HTERT RPE-1 (cell line): Measurements from ENCODE around the gene SRPK3.
"Not testable (repeated sequence)": the region's sequence is repeated elsewhere in the genome, so short reads cannot be mapped to it uniquely, and the experiment has no call there.

ENCODE experiments used
- in situ Hi-C: fragments of 300-500 bp; cut with MboI; formaldehyde crosslinking; loops from 4 replicates; pipeline ENCODE4 v1.14.3; 2020; ENCODE audit warnings: low sequenced_read_pairs

Gene SRPK3

GRCh38 chrX:153744210-153745066, 36.4 kb upstream of the SRPK3 start:
- in situ Hi-C loops: no loop called here

- in situ Hi-C loops: not testable (repeated sequence)
Measured at GRCh38 chrX:153745067-153745433, 35.8 kb upstream of the SRPK3 start.

GRCh38 chrX:153746359-153746758, 34.5 kb upstream of the SRPK3 start:
- in situ Hi-C loops: no loop called here

GRCh38 chrX:153746991-153747390, 33.9 kb upstream of the SRPK3 start:
- in situ Hi-C loops: not testable (repeated sequence)

GRCh38 chrX:153749017-153749416, 31.8 kb upstream of the SRPK3 start:
- in situ Hi-C loops: not testable (repeated sequence)

GRCh38 chrX:153750127-153750774, 30.6 kb upstream of the SRPK3 start:
- in situ Hi-C loops: no loop called here

GRCh38 chrX:153755136-153755535, 25.7 kb upstream of the SRPK3 start:
- in situ Hi-C loops: no loop called here

GRCh38 chrX:153761863-153762262, 19.0 kb upstream of the SRPK3 start:
- in situ Hi-C loops: no loop called here

- in situ Hi-C loops: no loop called here
Measured at GRCh38 chrX:153762626-153763173, 18.1 kb upstream of the SRPK3 start.

- in situ Hi-C loops: no loop called here
Measured at GRCh38 chrX:153763298-153763932, 17.4 kb upstream of the SRPK3 start.

- in situ Hi-C loops: no loop called here
Measured at GRCh38 chrX:153763989-153764755, 16.7 kb upstream of the SRPK3 start, which contains the start of gene PLXNB3. Gene PLXNB3, plus strand, starts transcription at chrX:153764249. Its CDS starts 1,287 bp downstream, at chrX:153765536.

- in situ Hi-C loops: no loop called here
Measured at GRCh38 chrX:153764786-153765137, 16.1 kb upstream of the SRPK3 start.

- in situ Hi-C loops: no loop called here
Measured at GRCh38 chrX:153765138-153766079, 15.4 kb upstream of the SRPK3 start.

- in situ Hi-C loops: no loop called here
Measured at GRCh38 chrX:153766098-153766817, 14.6 kb upstream of the SRPK3 start.

- in situ Hi-C loops: no loop called here
Measured at GRCh38 chrX:153766871-153767673, 13.8 kb upstream of the SRPK3 start.

- in situ Hi-C loops: no loop called here
Measured at GRCh38 chrX:153767674-153768055, 13.2 kb upstream of the SRPK3 start.

- in situ Hi-C loops: no loop called here
Measured at GRCh38 chrX:153768311-153769157, 12.3 kb upstream of the SRPK3 start.
